NCI-H446 treated with DMSO at 0.1 percent for 48 hours (cell line): ENCODE results near the gene DNAJC1.
"Not testable (repeated sequence)": the region's sequence is repeated elsewhere in the genome, so short reads cannot be mapped to it uniquely, and the experiment has no call there.

ENCODE experiments used
- DNase-seq: peaks from one replicate; lab custom pipeline; 2025; lab: John Stamatoyannopoulos, UW

DNAJC1 gene

GRCh38 chr10:21825345-21825744 is 178.2 kb downstream of the DNAJC1 start:
- no peak for DNase-seq

GRCh38 chr10:21824409-21824808 is 179.1 kb downstream of the DNAJC1 start:
- DNase-seq: no peak

GRCh38 chr10:21823617-21824016 is 179.9 kb downstream of the DNAJC1 start:
- DNase-seq: no peak

- DNase-seq: not testable (repeated sequence)
Observed at GRCh38 chr10:21822273-21822672, 181.3 kb downstream of the DNAJC1 start.

- no peak for DNase-seq
Observed at GRCh38 chr10:21820952-21821351, 182.6 kb downstream of the DNAJC1 start.

- DNase-seq: not testable (repeated sequence)
Observed at GRCh38 chr10:21818416-21818815, 185.1 kb downstream of the DNAJC1 start.

- DNase-seq: no peak
Observed at GRCh38 chr10:21814866-21815265, 188.7 kb downstream of the DNAJC1 start.

- no peak for DNase-seq
Observed at GRCh38 chr10:21813946-21814345, 189.6 kb downstream of the DNAJC1 start.

GRCh38 chr10:21811245-21811585 is 192.3 kb downstream of the DNAJC1 start:
- DNase-seq: no peak

GRCh38 chr10:21810582-21811244 is 192.8 kb downstream of the DNAJC1 start:
- DNase-seq: no peak

- DNase-seq: peak; percentile 59
Observed at GRCh38 chr10:21808550-21808949, 195.0 kb downstream of the DNAJC1 start.

- DNase-seq: no peak
Observed at GRCh38 chr10:21807180-21807579, 196.3 kb downstream of the DNAJC1 start.

GRCh38 chr10:21803374-21803773 is 200.2 kb downstream of the DNAJC1 start:
- no peak for DNase-seq

- DNase-seq: no peak
Observed at GRCh38 chr10:21801609-21802008, 201.9 kb downstream of the DNAJC1 start.

- DNase-seq: no peak
Observed at GRCh38 chr10:21797984-21798765, 205.4 kb downstream of the DNAJC1 start.

GRCh38 chr10:21797533-21797932 is 206.0 kb downstream of the DNAJC1 start:
- no peak for DNase-seq

GRCh38 chr10:21791276-21791675 is 212.3 kb downstream of the DNAJC1 start:
- DNase-seq: no peak

- DNase-seq: no peak
Observed at GRCh38 chr10:21776883-21777282, 226.6 kb downstream of the DNAJC1 start.

- DNase-seq: no peak
Observed at GRCh38 chr10:21771219-21771618, 232.3 kb downstream of the DNAJC1 start.

- DNase-seq: no peak
Observed at GRCh38 chr10:21769041-21769440, 234.5 kb downstream of the DNAJC1 start.

- no peak for DNase-seq
Observed at GRCh38 chr10:21764466-21765189, 238.9 kb downstream of the DNAJC1 start.

GRCh38 chr10:21760332-21760731 is 243.2 kb downstream of the DNAJC1 start:
- no peak for DNase-seq

- DNase-seq: no peak
Observed at GRCh38 chr10:21759232-21759631, 244.3 kb downstream of the DNAJC1 start.
